ENCODE results near the gene BRD1.

DNA sequence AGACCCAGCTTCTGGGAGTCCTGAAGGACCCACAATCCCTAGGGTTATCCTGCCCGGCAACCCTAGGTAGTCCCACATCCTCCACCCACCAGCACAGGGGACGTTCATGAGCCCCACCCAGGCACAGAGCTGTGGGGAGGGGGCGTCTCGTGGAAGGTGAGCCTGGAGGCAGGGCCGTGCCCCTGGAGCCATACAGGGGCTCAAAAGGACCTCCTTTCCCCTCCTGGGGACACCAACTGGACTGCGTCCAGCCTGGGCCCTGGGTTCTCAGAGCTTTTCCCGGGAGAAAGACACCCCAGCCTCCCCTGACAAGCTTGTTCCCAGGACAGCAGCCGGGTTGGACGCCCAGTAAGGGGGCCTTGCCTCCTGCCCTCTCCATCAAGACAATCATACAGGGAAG, 78.4 kb downstream of the BRD1 start:
- TF ChIP-seq, protein P1, sequence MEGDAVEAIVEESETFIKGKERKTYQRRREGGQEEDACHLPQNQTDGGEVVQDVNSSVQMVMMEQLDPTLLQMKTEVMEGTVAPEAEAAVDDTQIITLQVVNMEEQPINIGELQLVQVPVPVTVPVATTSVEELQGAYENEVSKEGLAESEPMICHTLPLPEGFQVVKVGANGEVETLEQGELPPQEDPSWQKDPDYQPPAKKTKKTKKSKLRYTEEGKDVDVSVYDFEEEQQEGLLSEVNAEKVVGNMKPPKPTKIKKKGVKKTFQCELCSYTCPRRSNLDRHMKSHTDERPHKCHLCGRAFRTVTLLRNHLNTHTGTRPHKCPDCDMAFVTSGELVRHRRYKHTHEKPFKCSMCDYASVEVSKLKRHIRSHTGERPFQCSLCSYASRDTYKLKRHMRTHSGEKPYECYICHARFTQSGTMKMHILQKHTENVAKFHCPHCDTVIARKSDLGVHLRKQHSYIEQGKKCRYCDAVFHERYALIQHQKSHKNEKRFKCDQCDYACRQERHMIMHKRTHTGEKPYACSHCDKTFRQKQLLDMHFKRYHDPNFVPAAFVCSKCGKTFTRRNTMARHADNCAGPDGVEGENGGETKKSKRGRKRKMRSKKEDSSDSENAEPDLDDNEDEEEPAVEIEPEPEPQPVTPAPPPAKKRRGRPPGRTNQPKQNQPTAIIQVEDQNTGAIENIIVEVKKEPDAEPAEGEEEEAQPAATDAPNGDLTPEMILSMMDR (IDR thresholded peaks at IDR 0.05), result no peak
- TF ChIP-seq EP300 (IDR thresholded peaks at IDR 0.05) (no peak), POLR2A (IDR thresholded peaks at IDR 0.05) (no peak)
